GM12892 (cell line): Measurements from ENCODE around the gene EDAR.

Experiments
- POLR2A ChIP-seq: IDR thresholded peaks from 2 replicates; pipeline ENCODE4 v1.6.1; 2011; ENCODE audit warnings: low read depth, low read length, control low read depth
- POLR2AphosphoS5 ChIP-seq: IDR thresholded peaks from 2 replicates; pipeline ENCODE4 v1.6.1; 2011; ENCODE audit warnings: low read depth, low read length, control low read depth

DNA sequence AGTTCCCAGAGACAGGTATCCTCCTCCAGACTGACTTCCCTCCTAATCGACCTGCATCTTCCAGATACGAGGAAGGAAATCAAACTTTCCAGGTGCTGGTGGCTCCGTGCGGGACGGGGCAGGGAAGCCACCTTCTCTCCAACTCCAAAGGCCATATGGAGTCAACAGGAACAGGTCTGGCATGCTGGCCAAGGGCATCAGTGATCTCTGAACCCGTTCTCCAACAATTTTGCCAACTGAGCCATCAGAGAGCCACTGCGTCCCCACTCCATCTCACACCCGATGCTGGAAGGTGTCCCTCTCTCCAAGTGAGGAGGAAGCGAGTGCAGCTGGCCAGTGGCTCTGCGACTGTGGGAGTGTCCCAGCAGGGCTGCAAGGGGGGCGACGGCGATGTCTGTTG, 5.4 kb downstream of the EDAR start:
- no peak for TF ChIP-seq POLR2A
- no peak for TF ChIP-seq POLR2AphosphoS5
